GM21619 (cell line): Measurements from ENCODE around the gene SLC9A8.
A peak's percentile ranks its signal among the peaks of the same experiment; 100 is the strongest.
"Not testable (repeated sequence)": the region's sequence is repeated elsewhere in the genome, so short reads cannot be mapped to it uniquely, and the experiment has no call there.

ENCODE experiments used
- ATAC-seq: cut with Tn5 transposase; IDR thresholded peaks from one replicate; pipeline ENCODE4 v1.9.1; 2021; ENCODE audit not compliant: unreplicated experiment

SLC9A8 gene, protein sequence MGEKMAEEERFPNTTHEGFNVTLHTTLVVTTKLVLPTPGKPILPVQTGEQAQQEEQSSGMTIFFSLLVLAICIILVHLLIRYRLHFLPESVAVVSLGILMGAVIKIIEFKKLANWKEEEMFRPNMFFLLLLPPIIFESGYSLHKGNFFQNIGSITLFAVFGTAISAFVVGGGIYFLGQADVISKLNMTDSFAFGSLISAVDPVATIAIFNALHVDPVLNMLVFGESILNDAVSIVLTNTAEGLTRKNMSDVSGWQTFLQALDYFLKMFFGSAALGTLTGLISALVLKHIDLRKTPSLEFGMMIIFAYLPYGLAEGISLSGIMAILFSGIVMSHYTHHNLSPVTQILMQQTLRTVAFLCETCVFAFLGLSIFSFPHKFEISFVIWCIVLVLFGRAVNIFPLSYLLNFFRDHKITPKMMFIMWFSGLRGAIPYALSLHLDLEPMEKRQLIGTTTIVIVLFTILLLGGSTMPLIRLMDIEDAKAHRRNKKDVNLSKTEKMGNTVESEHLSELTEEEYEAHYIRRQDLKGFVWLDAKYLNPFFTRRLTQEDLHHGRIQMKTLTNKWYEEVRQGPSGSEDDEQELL

DNA sequence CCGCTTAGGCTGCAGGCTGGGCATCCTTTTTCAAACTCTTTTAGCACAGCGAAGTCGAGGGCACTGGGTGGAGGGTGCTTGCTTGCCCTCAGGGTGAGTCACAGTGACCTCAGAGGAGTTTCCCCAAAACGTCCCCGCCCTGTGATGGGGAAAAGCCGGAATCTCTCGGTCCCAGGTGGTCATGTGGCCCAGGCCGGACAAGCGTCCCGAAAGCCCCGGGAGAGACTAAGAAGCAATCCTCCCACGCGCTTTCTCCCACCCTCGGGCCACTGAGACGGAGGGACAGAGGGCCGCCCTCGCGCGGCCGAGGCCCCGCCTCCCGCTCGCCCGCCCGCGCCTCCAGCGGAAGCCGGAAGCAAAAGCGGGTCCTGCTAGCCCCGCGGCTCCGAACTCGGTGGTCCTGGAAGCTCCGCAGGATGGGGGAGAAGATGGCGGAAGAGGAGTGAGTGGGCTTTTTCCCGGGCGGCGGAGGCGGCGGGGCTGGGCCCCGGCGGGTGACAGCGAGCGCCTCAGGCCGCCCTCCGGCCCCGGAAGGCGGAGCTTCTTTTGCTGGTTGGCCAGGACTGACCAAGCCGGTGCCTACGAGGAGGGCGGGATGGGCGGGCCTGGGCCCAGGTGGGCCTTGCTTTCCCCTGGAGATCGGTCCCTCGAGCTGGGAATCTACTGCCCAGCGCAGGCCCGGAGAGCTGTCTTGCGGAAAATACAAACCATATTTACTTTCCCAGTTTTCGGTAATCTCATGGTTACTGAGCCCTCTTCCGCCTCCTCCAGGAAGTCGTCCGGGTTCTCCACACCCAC lies at the start of gene SLC9A8:
SLC9A8 (plus strand) TSS at position 322 of the 798 bp plus-strand sequence; CDS start at position 417, 95 bp downstream.
- ATAC-seq, result peak; percentile 83

GRCh38 chr20:49762940-49763766 lies 49.5 kb upstream of the SLC9A8 start:
- ATAC-seq, result no peak

DNA sequence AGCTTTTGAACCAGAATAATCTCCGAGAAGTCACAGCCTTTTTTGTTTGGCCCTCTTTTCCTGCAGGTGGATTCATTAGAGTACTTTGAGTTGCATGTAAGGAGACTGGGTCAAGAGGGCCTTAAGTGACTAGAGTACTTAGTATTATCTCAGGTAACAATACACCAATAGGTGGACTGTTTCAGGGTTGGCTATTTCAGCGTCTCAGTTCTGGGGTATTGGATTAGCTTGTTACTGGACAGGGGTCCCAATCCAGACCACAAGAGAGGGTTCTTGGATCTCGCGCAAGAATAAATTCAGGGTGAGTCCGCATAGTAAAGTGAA lies 47.3 kb upstream of the SLC9A8 start:
- no peak for ATAC-seq

DNA sequence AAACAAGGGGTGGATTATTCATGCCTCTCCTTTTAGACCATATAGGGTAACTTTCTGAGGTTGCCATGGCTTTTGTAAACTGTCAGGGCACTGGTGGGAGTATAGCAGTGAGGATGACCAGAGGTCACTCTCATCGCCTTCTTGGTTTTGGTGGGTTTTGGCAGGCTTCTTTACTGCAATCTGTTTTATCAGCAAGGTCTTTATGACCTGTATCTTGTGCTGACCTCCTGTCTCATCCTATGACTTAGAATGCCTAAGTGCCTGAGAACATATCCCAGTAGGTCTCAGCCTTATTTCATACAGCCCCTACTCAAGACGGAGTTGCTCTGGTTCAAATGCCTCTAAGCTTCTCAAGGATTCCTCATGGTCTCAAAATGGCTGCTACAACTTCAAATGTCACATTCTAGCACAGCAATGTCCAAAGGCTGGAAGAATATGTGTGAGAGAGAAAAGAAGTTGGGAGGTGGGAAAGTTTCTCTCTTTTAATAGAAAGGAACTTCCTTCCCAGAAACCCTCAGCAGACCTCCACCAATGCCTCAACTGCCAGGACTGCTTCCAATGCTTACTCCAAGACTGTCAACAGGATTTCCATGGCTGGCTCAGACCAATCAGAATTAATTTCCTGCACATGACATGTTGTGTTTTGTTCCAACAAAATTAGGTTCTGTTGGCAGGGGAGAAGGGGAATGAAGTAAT lies 46.6 kb upstream of the SLC9A8 start:
- ATAC-seq, result no peak

- ATAC-seq, result no peak
Observed at GRCh38 chr20:49766979-49767521, 45.6 kb upstream of the SLC9A8 start.

GRCh38 chr20:49768204-49769047 lies 44.2 kb upstream of the SLC9A8 start:
- no peak for ATAC-seq

GRCh38 chr20:49769048-49769581 lies 43.5 kb upstream of the SLC9A8 start:
- ATAC-seq, result no peak

DNA sequence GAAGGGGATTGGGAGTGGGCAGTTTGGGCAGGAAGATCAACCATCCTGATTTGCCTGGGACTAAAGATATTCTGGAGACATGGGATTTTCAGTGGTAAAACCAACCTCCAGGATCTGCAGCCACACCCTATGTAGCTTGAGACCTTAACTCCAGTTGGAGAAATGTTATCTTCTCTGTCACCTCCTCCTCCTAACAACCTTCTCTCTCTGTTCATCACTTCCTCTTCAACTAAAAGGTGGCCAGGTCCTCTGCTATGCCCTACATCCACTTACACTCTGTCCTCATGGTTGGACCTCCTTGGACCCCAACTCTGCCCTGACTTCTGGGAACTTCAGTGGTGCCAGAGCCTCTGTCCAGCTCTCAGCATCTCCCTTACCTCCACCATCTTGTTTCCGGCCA lies 42.0 kb upstream of the SLC9A8 start:
- ATAC-seq, result no peak

GRCh38 chr20:49774213-49774612 lies 38.4 kb upstream of the SLC9A8 start:
- not testable (repeated sequence) for ATAC-seq

DNA sequence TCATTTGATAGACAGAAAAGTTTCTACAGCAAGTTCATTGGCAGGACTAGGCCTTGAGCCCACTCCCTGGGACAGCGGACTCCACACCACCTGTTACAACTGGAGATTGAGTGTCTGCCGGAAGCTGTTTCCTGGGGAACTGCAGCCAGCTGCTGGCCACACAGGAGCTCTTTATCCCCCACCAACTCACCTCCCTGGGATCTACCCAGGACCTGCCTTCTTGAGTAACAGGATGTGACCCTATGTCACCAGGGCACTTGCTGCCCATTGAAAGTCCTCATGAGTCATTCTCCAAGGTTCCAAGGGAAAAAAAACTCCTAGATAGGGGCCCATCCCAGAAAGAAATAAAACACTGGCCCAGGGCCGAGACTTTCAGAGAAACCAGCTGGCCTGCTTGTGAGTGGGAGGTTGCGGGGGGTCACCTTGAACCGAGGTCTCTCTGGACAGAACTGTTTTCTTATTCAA lies 37.4 kb upstream of the SLC9A8 start:
- ATAC-seq, result no peak

- no peak for ATAC-seq
Observed at GRCh38 chr20:49779972-49780371, 32.7 kb upstream of the SLC9A8 start.

- ATAC-seq, result no peak
Observed at GRCh38 chr20:49781676-49782075, 31.0 kb upstream of the SLC9A8 start.

- not testable (repeated sequence) for ATAC-seq
Observed at GRCh38 chr20:49782439-49782838, 30.2 kb upstream of the SLC9A8 start.

- not testable (repeated sequence) for ATAC-seq
Observed at GRCh38 chr20:49783021-49783995, 29.3 kb upstream of the SLC9A8 start.

DNA sequence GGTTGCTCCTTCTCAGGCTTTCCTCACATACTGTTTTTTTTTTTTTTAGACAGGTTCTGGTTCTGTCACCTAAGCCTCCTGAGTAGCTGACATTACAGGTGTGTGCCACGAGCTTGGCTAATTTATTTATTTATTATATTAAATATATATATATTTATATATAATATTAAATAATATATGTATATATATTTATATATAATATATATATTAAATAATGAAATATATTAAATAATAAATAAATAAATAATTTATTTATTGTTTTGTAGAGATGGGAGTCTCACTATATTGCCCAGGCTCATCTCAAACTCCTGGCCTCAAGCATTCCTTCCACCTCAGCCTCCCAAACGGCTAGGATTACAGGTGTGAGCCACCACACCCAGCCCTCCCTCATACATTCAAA lies 28.3 kb upstream of the SLC9A8 start:
- no peak for ATAC-seq

- no peak for ATAC-seq
Observed at GRCh38 chr20:49785149-49785851, 27.3 kb upstream of the SLC9A8 start.

GRCh38 chr20:49785852-49786175 lies 26.8 kb upstream of the SLC9A8 start:
- ATAC-seq, result peak; percentile 85
